K562 (cell line): ENCODE measurements around the gene DDX39A. TPM values are rescaled to one million over a fixed set of nuclear protein-coding genes. Genes with fewer than 3 reads are reported as not detected.

Experiments used
- ATF7 ChIP-seq: fragments of 450-650 bp; IDR thresholded peaks from 2 replicates; pipeline ENCODE4 v1.7.1; 2014; ENCODE audit warnings: mild to moderate bottlenecking, moderate library complexity
- CHD7 ChIP-seq: fragments of 200-600 bp; sonication (generic); IDR thresholded peaks from one replicate; pipeline ENCODE4 v1.6.1; 2012; ENCODE audit warnings: mild to moderate bottlenecking, low read depth, low read length, inconsistent platforms
- RFX5 ChIP-seq: IDR thresholded peaks from 2 replicates; pipeline ENCODE4 v1.6.1; 2011; ENCODE audit warnings: low read depth, mild to moderate bottlenecking, improper control_type of control experiment, low read length
- ZHX1 ChIP-seq: fragments of 150-350 bp; conservative IDR thresholded peaks from 2 replicates; pipeline ENCODE4 v1.6.1; 2014; ENCODE audit warnings: low read length
- ZNF511 ChIP-seq: sonication (generic); formaldehyde crosslinking; IDR thresholded peaks from 2 replicates; pipeline ENCODE4 v1.8.0; 2022; ENCODE audit warnings: mild to moderate bottlenecking, missing genetic modification reagents
- polyA plus RNA-seq, 8 experiments: library from polyadenylated mRNA; depleted of rRNA in 4 of 8; stranded (reverse) in 5 of 8; unstranded in 3 of 8; fragments of >200 nt; fragmentation: Nextera tagmentation in 2 of 8; fragmentation: Illumina TruSeq in 1 of 8; extraction: Ambion mirVana in 2 of 8; extraction: Trizol in 1 of 8; gene quantifications; 2 replicates each; pipeline versions ENCODE4 v1.2.1 to v1.2.3, GENCODE V29; 2011 to 2014; ENCODE audit warnings: inconsistent platforms in 1 of 8, missing spikeins in 1 of 8
- total RNA-seq, 7 experiments: library from RNA; depleted of rRNA in 6 of 7; stranded (reverse); fragments of >200 nt in 6 of 7; fragmentation: Illumina TruSeq in 2 of 7; extraction: Trizol in 2 of 7; gene quantifications; 2 replicates each; pipeline versions ENCODE4 v1.2.1 to v1.2.3, GENCODE V29; 2011 to 2021; ENCODE audit warnings: low replicate concordance in 1 of 7
- TF ChIP-seq, protein P1 (sequence below): fragments of 450-650 bp; conservative IDR thresholded peaks from 2 replicates; pipeline ENCODE4 v1.6.1; 2016; ENCODE audit warnings: missing genetic modification characterization, low read depth, mild to moderate bottlenecking, missing compliant biosample characterization, moderate library complexity
- TF ChIP-seq, protein P2 (sequence below): fragments of 250-450 bp; sonication (Bioruptor Pico); IDR thresholded peaks from 2 replicates; pipeline ENCODE4 v1.4.0; 2020; ENCODE audit warnings: mild to moderate bottlenecking
- TF ChIP-seq, protein P3 (sequence below): sonication (generic); formaldehyde crosslinking; IDR thresholded peaks from 2 replicates; pipeline ENCODE4 v1.8.0; 2022; ENCODE audit warnings: missing genetic modification reagents, mild to moderate bottlenecking, moderate library complexity, borderline replicate concordance

The DDX39A gene
- total and polyA plus RNA-seq, 9 of the 15 experiments (the other 6 are each of a cell fraction or from before 2014, with no cell fraction given), result 90.3 to 250 (median 188) TPM

DNA sequence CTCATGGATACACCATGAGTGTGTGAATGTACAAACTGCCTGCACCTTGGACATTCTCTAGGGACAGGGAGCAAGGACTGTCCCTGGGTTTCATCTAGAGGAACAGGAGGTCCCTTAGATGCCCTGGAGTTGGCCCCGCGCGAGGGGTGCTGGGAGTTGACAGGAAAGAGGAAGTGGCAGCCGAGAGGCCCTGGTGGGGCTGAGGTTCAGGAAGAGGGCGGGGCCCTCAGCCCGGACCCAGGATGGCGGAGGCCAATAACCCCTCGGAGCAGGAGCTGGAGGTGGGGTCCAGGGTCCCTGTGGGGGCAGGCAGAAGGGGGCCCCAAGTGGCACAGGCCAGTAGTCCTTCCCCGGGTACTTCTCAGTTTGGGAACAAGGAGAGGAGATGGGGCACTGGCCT is 20.9 kb upstream of the DDX39A start (continued):
- TF ChIP-seq CHD7 (no peak), ZHX1 (no peak), ATF7 (peak; percentile 52; the same call in 1 of the 2 replicates), ZNF511 (CRISPR knock-in tag) (peak; percentile 65; the same call in 1 of the 2 replicates), RFX5 (no peak)
- TF ChIP-seq, protein P1, sequence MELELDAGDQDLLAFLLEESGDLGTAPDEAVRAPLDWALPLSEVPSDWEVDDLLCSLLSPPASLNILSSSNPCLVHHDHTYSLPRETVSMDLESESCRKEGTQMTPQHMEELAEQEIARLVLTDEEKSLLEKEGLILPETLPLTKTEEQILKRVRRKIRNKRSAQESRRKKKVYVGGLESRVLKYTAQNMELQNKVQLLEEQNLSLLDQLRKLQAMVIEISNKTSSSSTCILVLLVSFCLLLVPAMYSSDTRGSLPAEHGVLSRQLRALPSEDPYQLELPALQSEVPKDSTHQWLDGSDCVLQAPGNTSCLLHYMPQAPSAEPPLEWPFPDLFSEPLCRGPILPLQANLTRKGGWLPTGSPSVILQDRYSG (tag), result peak; percentile 87
- TF ChIP-seq, protein P2, sequence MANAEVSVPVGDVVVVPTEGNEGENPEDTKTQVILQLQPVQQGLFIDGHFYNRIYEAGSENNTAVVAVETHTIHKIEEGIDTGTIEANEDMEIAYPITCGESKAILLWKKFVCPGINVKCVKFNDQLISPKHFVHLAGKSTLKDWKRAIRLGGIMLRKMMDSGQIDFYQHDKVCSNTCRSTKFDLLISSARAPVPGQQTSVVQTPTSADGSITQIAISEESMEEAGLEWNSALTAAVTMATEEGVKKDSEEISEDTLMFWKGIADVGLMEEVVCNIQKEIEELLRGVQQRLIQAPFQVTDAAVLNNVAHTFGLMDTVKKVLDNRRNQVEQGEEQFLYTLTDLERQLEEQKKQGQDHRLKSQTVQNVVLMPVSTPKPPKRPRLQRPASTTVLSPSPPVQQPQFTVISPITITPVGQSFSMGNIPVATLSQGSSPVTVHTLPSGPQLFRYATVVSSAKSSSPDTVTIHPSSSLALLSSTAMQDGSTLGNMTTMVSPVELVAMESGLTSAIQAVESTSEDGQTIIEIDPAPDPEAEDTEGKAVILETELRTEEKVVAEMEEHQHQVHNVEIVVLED (CRISPR knock-in tag), result no peak
- TF ChIP-seq, protein P3, sequence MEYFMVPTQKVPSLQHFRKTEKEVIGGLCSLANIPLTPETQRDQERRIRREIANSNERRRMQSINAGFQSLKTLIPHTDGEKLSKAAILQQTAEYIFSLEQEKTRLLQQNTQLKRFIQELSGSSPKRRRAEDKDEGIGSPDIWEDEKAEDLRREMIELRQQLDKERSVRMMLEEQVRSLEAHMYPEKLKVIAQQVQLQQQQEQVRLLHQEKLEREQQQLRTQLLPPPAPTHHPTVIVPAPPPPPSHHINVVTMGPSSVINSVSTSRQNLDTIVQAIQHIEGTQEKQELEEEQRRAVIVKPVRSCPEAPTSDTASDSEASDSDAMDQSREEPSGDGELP, result peak; percentile 31; the same call in 1 of the 2 replicates
